NCI-H1105 (cell line): Measurements from ENCODE around the gene TATDN3.
"Not testable (repeated sequence)": the region's sequence is repeated elsewhere in the genome, so short reads cannot be mapped to it uniquely, and the experiment has no call there.

ENCODE experiments used
- DNase-seq: peaks from one replicate; lab custom pipeline; 2025; lab: John Stamatoyannopoulos, UW

Gene TATDN3

GRCh38 chr1:212775241-212775640, 16.5 kb upstream of the TATDN3 start:
- DNase-seq = no peak

DNA sequence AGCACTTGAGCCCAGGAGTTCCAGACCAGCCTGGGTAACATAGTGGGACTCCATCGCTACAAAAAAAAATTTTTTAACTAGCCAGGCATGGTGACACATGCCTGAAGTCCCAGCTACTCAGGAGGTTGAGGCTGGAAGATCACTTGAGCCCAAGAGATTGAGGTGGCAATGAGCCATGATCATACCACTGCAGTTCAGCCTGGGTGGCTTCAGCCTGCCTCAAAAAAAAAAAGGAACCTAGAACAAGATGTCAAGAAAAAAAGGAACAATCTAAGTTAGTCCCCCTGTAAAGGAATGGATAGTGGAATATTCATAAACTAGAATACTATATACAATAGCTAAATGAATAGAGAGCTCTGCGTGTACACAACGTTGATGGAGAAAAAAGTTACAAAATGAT, 14.5 kb upstream of the TATDN3 start:
- no peak for DNase-seq

GRCh38 chr1:212779086-212779485, 12.6 kb upstream of the TATDN3 start:
- DNase-seq = not testable (repeated sequence)

DNA sequence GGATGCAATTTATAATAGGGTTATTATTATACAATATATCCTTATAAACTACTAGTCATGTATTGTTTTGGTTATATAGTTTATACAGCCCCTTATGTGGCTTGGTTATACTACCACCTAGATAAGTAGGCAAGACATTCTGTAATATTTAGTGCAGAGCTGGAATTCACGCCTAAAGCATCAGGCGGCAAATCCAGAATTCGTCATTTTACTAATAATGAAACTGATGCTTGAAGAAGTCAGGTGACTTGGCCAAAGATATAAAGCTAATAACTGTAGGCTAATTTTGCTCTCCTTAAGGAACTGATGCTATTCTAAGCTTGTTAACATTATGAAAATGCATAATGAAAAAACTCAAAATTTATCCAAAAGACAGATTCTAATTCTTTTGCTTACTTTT, 10.9 kb upstream of the TATDN3 start:
- DNase-seq = no peak

GRCh38 chr1:212781225-212781624, 10.5 kb upstream of the TATDN3 start:
- DNase-seq = no peak

GRCh38 chr1:212782422-212783154, 9.1 kb upstream of the TATDN3 start:
- DNase-seq = peak; percentile 1

DNA sequence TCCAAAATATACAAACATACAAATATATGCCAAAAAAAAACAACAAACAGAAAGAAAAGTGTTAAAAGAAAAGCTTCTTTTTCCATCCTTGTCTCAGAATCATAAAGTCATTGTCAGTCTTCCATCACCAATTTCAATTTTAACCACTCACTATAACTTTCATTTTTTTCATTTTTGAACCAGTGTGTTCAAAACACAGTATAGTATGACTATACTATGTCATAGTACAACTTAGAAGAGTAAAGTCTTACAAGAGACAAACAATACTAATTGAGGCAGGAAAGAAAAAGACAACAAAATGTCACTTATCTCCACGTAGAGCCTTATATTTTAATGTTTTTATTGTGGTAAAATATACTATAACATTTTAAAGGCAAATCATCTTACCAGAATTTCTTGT, 7.7 kb upstream of the TATDN3 start:
- DNase-seq = no peak

- DNase-seq = no peak
Measured at GRCh38 chr1:212785871-212786270, 5.8 kb upstream of the TATDN3 start.

DNA sequence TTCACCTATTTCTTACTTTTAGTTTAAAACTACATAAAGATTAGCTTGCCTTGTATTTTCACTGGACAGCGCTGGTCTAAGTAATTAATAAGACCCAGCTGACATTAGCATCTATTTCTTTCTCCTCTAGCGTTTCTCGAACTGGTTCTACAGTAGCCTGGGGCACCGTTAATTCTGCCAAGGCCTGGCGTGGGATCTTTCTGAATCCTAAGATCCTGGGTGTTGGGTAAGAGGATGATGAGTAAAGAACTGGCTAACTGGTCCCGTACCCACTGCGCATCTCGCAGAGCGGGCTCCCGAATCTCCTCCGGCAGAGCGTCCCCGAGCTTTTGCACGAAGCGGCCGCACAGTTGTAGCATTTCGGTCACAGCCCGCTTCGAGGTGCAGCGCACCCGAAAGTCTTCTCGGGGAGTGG, 426 bp upstream of the TATDN3 start:
- no peak for DNase-seq

DNA sequence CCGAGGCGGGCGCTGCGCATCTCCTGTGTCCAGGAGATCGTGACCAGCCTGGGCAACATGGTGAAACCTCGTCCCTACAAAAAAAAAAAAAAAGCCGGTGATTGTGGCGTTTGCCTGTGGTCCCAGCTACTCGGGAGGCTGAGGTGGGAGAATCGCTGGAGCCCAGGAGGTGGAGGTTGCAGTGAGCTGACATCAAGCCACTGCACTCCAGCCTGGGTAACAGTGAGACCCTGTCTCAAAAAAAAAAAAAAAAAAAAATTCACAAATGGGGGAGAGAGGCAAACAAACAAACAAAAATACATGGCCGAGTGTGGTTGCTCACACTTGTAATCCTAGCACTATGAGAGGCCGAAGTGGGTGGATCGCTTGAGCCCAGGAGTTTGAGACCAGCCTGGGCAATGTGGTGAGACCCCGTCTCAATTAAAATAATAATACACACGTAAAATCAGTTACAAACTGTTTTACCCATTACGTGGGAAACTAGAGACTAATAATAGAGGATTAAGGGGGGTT, 758 bp downstream of the TATDN3 start:
- DNase-seq = no peak

- no peak for DNase-seq
Measured at GRCh38 chr1:212794561-212795014, 2.9 kb downstream of the TATDN3 start.

DNA sequence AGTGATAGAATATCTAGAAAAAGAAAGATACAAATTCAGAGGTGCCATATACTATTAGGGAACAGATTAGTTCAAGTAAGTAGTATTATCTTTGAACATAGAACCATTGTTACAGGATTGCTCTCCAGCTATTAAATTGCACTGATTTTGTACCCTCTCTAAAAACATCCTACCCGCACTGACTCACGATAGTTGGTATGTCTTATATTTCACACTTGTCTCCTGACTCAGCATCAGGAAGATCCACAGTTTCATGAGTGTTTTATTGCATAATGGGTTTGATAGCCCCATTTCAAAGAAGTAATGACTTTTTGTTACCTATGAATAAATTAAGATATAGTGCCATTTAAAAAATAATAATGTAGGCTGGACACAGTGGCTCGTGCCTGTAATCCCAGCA, 6.0 kb downstream of the TATDN3 start:
- DNase-seq = no peak

GRCh38 chr1:212805767-212806166, 14.1 kb downstream of the TATDN3 start:
- DNase-seq = no peak

DNA sequence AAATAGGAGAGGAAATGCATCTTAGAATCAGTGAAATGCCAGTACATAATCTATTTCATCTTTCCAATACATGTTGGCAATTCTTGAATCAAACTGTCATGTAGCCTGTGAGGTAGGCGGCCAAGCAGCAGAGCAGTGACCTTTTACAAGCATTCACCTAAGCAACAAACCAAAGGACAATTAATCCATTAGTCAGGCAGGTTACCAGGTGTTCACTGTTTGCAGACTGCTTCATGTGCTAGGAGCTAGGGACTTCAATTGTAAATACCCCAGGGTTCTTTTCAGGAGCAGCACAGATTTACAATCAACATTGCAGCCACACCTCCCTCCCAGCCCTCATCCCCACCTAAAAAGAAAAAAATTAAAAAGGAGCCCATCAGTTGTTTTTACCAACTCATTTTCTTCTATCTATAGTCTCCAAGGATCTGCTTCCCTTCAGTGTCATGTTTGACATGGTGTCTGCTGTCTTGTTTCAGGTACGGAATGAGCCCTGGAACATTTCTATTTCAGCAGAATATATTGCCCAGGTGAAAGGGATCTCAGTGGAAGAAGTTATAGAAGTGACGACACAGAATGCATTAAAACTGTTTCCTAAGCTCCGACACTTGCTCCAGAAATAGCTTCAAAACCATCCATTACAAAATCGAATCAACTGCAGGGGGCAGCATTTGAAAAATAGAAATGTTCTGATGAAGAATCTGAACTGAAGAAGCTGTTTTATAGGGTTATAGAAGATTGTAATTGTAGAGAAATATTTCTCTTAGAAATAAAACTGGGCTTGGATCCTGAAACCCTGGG, 23.0 kb downstream of the TATDN3 start:
- DNase-seq = no peak

DNA sequence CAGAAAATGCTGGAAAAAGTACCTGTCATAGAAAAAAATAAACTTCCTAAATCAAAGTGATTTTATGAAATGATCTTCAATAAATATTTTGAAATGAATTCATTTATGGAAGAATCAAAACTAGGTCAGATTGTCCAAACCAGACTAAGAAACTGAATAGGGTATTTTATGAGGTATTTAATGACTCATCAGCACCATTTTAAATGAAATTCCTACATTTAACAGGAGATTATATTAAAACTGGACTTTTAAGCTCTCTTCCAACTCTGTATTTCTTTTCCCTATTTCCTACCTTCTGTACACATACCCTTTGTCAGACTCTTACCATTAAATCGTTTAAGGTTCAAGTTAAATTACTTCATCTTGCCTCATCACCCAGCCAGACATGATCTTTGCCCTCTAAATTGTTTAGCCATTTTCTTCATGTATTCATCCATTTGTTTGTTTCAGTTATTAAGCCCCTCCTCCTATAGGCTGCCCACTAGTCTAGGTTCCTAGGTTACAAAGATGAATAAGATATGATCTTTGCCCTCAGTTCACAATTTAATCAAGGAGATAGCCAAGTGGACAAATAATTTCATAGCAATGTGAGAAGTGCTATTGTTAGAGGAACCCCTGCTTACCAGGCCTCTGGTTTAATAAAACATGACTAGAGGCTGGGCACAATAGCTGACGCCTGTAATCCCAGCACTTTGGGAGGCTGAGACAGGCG, 25.0 kb downstream of the TATDN3 start:
- no peak for DNase-seq

GRCh38 chr1:212819726-212820125, 28.0 kb downstream of the TATDN3 start:
- no peak for DNase-seq

GRCh38 chr1:212820969-212821368, 29.3 kb downstream of the TATDN3 start:
- DNase-seq = no peak

GRCh38 chr1:212822956-212823355, 31.3 kb downstream of the TATDN3 start:
- DNase-seq = no peak

DNA sequence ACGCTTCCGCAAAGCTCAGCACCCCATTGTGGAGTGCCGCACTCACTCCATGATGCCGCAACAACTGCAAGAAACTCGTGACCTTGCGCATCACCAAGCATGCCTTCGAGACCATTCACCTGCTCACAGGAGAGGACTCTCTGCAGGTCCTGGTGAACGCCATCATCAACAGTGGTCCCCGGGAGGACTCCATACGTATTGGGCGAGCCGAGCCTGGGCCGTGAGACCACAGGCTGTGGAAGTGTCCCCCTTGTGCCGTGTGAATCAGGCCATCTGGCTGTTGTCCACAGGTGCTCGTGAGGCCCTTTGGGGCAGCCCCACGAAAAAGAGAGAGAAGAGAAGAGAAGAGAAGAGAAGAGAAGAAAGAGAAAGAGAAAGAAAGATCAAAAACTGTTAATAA, 32.5 kb downstream of the TATDN3 start:
- DNase-seq = no peak

- no peak for DNase-seq
Measured at GRCh38 chr1:212825798-212826452, 34.2 kb downstream of the TATDN3 start.

- DNase-seq = no peak
Measured at GRCh38 chr1:212827171-212827776, 35.6 kb downstream of the TATDN3 start.
